Measurements from ENCODE around the gene SMURF1.

GRCh38 chr7:99035723-99036545, 108.0 kb downstream of the SMURF1 start:
- TF ChIP-seq CTCF (IDR thresholded peaks at IDR 0.05): no peak
- TF ChIP-seq POLR2A (IDR thresholded peaks at IDR 0.05): no peak
- no peak for TF ChIP-seq EP300 (IDR thresholded peaks at IDR 0.05)
